ENCODE data around the gene SLC37A3. TPM values are rescaled to one million over a fixed set of nuclear protein-coding genes. Genes with fewer than 3 reads are reported as not detected.
"Not testable (repeated sequence)": the region's sequence is repeated elsewhere in the genome, so short reads cannot be mapped to it uniquely, and the experiment has no call there.

Gene SLC37A3, protein sequence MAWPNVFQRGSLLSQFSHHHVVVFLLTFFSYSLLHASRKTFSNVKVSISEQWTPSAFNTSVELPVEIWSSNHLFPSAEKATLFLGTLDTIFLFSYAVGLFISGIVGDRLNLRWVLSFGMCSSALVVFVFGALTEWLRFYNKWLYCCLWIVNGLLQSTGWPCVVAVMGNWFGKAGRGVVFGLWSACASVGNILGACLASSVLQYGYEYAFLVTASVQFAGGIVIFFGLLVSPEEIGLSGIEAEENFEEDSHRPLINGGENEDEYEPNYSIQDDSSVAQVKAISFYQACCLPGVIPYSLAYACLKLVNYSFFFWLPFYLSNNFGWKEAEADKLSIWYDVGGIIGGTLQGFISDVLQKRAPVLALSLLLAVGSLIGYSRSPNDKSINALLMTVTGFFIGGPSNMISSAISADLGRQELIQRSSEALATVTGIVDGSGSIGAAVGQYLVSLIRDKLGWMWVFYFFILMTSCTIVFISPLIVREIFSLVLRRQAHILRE
- 50.5 and 56.2 TPM in 2 replicates for total RNA-seq

DNA sequence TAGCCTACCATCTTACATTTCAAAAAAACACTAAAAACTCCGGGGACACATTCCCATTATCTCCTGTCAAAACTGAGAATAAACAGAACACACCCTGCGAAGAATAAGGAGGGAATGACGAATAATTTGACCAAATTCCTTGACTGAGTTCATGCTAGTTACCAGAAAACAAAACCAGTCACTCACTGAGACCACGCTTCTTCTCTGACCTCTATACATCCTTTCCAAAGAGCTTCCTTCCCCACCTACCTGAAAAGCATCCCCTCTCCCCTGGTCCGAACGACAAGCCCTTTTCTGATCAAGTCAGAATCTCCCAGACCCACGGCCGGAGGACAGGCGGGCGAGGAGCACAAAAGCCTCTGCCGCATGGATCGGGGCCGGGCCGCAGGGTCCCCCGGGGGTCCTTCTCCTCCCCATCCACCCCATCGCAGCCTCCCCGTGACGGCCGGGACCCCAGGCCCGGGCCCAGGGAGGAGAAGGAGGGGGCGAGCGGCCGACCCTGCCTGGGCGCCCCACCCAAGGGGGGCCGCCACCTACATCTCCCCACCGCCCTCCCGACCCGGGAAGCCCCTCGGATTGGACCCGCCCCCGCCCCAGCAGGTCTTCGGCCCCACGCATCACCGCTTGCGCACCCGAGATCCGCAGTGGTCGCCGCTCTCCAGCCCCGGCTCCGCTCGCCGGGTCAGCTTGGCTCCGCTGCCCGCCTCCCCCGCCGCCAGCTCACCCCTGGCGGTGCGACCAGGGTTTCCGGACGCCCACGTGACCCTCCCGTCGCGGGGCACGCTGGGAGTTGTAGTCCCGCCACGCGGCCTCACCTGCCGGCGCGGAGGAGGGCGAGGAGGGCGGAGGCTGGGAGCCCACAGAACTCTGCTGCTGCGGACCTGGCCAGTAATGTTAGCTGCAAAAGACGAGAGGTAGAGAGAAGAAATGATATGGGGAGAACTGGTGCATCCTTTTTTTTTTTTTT, at the start of gene SLC37A3:
TSS of gene SLC37A3 (minus strand) at position 747 of the 967 bp plus-strand sequence. CDS start 16,004 bp downstream, outside the sequence.
- DNase-seq (ENCODE audit: low read depth), result peak; percentile 41

DNA sequence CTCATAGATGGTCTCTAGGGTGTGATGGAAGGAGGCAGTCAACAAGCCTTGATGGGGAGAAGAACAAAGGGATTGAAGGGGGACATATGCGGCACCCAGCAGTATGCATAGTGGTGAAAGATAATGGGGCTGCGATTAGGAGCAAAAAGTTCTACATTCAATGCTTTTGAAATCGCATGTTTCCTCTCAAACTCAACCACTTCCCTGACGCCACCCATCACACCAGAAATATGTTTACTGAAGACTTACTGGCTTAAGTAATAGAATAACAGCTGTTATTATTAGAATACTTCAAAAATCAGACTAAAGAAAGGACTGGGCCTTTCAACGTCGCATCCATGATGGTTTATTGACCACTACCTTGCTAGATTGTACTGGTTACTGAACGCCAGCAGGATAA, 49.5 kb upstream of the SLC37A3 start:
- no peak for DNase-seq (ENCODE audit: low read depth)

DNA sequence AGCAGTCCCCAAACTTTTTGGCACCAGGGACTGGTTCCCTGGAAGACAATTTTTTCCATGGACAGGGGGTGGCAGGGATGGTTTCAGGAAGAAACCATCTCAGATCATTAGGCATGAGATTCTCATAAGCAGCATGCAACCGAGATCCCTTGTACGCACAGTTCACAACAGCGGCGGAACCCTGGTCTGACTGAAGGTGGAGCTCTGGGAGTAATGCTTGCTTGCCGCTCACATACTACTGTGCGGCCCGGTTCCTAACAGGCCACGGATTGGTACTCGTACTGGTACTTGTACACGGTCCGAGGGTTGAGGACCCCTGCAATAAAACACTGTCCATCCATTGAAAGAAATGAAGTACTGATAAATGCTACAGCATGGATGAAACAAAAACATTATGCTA, 48.1 kb upstream of the SLC37A3 start:
- DNase-seq (ENCODE audit: low read depth), result no peak

DNA sequence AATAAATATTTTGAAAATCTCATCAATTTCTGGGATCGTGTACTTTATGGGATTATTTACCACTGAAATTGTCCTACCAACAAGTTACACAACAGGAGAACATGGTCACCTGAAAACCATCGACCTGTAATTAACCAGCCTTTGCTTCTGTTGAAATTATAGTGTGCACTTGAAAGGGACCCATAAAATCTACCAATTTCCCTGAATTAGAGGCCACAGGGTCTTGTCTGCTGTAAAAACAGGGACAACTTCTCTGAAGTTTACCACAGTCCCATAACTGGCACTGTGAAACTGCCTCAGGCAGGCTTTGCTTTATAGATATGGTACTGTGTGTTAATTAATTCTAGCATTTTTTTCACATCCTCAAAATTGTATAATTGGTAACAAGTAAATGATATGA, 43.2 kb upstream of the SLC37A3 start:
- no peak for DNase-seq (ENCODE audit: low read depth)

DNA sequence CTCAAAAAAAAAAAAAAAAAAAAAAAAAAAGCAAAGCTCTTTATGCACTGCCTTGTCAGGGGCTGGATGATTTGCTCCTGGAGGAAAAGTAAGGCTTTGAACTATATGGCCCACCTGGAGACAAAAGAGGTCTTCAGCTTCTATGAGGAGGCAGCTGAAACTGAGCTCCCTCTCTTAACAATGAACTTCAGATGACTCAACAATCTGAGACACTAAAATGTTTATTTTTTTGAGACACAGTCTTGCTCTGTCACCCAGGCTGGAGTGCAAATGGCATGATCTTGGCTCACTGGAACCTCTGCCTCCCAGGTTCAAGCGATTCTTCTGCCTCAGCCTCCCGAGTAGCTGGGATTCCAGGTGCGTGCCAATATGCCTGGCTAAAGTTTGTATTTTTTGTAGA, 42.3 kb upstream of the SLC37A3 start:
- DNase-seq (ENCODE audit: low read depth), result no peak

DNA sequence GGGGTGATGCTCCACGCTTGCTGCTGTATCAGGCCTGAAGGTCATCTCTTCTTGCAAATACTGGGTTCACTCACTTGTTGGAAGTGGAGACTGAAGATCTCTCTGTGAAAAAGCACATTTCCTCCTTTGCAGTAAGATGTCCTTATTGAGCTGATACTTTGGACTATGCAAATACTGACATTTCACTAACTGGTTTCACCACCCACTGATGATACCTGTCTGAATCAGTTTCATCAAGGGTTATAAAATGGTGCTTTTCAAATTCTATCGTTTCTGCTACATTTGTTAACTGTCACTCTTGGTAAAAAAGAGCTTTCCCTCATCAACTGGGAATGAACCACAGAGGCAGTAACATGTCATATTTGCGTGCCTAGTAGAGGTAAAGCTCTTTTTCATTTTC, 41.0 kb upstream of the SLC37A3 start:
- DNase-seq (ENCODE audit: low read depth), result no peak

DNA sequence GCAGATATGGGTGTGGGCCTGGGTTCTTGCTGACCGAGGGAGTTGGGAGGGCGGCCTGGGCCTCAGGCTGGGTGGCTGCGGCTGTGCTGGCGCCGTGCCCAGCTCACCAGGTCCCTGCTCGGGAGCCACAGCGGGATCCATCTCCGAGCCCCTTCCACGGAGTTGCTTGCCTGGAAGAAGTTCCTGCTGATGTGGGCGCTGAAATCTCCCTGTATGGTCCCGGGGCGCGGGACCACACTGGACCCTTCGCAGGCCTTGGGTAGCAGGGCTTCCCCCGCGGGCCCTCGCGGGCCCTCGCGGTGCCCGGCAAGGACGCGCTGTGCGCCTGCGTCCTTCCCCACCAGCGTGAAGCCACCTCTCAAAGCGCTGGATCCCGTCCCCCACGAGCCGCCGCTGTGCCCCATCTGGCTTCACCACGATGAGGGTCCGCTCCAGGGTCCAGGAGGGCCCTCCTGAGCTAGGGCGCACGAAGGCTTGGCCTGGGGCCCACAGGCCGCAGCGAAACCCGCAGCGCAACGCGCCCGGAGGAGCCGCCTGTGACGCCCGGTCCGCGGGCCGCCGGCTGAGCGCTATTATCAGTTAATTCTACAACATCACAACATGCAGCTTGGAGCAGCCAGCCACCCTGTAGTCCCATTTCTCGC, 37.0 kb upstream of the SLC37A3 start:
- no peak for DNase-seq (ENCODE audit: low read depth)

DNA sequence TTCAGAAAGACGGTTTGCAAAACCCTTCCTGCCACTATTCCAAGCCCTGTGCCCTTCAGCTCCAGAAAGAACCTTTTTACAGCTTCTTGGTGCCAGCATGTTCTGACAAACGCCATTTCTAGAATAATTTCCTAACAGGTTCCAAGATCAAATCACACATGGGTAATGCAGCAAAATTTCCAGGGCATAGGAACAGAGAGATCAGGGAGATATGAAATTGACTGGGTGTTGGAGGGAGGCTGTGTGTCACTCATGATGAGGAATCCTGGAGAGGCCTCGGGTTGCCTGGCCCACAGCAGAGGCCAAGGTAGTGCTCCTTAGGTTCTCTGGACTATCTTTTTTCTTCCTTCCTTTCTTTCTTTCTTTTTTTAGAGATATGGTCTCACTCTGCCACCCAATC, 35.1 kb upstream of the SLC37A3 start:
- DNase-seq (ENCODE audit: low read depth), result no peak

DNA sequence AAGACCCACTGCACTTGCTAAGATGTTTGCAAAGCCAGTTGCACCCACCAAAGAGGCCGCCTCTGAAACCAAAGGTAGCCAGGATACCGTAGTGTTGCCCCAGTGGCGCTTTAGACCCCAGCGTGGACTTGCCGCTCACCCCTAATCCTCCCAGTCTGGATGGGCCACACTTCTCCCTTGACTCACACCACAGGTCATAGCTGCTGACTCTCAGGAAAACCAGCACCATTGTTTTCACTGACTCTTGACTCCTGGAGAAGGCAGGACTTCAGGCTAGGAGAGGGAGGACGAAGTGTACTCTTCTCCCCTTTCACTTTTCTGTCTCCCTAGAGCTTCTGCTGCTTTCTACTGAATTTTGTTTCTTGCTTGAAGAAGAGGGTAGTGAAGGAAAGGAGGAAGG, 27.8 kb upstream of the SLC37A3 start:
- DNase-seq (ENCODE audit: low read depth), result no peak

DNA sequence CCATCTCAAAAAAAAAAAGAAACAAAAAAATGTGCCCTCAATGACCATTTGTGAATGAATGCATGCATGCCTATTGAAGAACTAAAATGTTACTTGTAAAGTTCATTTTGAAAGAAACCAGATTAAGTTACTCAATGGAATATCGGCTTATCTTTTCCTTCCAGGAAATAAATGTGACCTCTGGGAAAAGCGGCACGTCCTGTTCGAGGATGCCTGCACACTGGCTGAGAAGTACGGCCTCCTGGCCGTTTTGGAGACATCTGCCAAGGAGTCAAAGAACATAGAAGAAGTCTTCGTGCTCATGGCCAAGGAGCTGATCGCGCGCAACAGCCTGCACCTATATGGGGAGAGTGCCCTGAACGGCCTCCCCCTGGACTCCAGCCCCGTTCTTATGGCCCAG, 27.4 kb upstream of the SLC37A3 start:
- DNase-seq (ENCODE audit: low read depth), result no peak

DNA sequence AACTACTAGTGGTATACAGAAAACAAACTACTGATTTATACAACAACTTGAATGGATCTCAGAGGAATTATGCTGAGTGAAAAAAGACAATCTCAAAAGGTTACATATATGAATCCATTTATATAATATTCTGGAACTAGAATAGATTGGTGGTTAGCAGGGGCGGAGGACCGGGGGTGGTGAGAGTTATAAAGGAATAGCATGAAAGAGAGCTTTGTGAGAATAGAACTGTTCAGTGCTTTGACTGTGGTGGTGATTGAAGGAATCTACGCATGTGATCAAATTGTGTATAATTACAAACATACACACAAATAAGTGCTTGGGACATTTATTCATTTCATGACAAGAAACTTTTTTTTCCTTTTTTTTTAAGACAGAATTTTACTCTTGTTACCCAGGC, 25.2 kb upstream of the SLC37A3 start:
- DNase-seq (ENCODE audit: low read depth), result no peak

DNA sequence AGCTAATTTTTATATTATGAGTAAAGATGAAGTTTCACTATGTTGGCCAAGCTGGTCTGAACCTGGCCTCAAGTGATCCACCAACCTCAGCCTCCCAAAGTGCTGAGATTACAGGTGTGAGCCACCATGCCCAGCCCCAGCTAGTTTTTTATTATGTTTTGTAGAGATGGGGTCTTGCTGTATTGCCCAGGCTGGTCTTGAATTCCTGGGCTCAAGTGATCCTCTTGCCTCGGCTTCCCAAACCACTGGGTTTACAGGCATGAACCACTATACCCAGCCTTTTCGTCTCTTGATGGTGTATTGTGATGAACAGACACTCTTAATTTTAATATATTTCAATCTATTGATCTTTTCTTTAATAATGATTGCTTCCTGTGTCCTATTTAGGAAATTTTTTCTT, 23.2 kb upstream of the SLC37A3 start:
- DNase-seq (ENCODE audit: low read depth), result no peak

DNA sequence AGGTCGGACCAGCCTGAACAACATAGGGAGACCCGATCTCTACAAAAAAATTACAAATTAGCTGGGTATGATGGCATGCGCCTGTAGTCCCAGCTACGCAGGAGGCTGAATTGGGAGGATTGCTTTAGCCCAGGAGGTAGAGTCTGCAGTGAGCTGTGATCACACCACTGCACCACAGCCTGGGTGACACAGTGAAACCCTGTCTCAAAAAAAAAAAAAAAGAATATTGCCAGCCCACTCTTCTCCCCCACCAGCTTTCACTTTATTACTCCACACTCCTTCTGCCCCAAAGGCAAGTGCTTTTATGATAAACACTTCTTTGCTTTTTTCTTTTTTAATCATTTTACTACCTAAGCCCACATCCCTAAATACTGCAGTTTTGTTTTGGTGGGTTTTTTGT, 20.3 kb upstream of the SLC37A3 start:
- no peak for DNase-seq (ENCODE audit: low read depth)

DNA sequence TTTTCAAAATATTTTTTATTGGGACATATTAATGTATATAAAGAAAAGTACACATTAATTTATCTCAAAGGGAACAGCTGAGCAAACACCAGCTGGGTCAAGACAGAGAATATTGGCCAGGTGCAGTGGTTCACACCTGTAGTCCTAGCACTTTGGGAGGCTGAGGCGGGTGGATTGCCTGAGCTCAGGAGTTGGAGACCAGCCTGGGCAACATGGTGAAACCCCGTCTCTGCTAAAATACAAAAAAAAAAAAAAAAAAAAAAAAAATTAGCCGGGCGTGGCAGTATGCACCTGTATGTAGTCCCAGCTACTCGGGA, 19.8 kb upstream of the SLC37A3 start:
- not testable (repeated sequence) for DNase-seq (ENCODE audit: low read depth)

DNA sequence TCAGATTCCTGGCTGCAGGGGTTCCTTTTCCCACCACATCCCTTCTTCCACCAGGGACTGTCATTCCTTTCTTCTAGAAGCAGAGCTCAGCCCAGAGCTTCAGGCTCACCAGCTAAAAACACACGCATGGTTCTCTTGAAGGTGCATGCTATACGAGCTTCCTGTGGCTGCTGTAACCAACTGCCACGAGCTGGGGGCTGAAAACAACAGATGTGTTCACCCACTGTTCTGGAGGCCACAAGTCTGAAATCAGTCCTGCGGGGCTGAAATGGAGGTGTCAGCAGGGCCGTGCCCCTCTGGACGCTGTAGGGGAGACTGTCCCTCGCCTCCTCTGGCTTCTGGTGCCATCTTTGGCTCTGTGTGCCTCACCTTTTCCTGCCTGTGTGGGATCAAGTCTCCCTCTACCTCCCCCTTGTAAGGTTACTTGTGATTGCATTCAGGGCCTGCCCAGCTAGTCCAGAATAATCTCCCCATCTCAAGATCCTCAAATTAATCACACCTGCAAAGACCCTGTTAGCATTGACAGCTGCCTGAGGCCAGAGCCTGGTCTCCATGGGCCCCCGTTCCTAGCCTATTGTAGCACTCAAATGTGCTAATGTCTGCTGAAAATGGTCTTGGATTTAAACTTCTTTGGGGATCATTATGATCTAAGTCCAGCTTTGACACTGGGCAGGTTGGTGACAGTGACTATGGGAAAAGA, 19.3 kb upstream of the SLC37A3 start:
- no peak for DNase-seq (ENCODE audit: low read depth)

DNA sequence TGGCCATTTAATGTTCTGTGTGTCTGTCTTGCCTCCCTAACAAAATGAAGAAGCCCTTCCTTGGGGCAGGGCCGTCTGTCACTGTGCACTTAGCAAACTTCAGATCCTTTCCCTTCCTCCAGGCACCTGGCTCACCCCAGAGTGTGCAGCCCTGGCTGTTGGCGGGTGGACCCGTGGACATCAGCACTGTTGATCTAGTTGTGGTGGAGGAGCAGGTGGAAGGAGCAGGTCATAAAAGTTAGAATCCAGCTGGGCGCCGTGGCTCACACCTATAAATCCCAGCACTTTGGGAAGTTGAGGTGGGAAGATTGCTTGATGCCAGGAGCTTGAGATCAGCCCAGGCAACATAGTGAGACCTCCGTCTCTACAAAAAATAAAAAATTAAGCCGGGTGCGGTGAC, 18.2 kb upstream of the SLC37A3 start:
- DNase-seq (ENCODE audit: low read depth), result no peak

DNA sequence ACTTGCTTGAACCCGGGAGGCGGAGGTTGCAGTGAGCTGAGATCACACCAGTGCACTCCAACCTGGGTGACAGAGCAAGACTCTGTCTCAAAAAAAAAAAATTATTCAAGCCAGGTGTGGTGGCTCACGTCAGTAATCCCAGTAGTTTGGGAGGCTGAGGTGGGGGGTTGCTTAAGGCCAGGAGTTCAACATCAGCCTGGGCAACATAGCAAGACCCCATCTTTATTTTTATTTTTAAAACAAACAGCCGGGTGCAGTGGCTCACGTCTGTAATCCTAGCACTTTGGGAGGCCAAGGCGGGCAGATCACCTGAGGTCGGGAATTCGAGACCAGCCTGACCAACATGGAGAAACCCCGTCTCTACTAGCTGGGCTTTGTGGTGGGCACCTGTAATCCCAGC, 17.5 kb upstream of the SLC37A3 start:
- DNase-seq (ENCODE audit: low read depth), result not testable (repeated sequence)

DNA sequence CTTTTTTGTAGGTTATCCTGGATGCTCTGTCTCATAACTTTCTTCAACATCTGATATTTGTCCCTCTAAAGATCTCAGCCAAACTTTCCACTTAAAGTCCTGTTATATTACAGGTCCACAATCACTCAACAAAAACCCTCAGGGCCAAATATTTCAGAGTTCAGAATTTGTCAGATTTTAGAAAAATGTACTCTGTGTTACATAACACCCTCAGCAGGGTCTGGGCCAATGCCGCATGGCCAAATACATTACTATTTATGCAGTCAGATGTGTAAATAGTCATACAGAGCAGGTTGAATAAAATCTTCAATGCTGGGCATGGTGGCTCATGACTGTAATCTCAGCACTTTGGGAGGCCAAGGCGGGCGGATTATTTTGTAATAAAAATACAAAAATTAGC, 17.0 kb upstream of the SLC37A3 start:
- no peak for DNase-seq (ENCODE audit: low read depth)

DNA sequence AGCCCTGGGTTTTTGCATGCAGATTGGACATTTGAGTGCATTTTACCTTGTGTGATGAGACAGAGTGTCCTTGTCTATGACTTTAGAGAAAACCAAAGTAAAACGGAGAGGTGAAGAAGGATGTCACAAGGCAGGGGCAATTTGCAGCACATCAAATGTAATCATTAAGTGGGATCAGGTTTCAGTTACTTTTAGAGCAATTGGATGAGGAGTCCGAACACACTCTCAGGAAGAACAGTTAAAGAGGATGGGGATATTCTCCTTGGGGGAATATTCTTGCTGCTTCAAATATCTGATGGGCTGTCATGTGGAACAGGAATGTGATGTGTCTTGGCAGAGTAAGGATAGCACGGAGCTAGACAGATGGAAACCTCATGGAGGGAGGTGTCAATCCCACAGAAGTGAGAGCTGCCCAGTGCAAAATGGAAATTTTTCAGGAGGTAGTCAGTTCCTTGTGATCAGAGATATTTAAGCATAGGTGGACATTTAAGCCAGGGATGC, 6.3 kb upstream of the SLC37A3 start:
- DNase-seq (ENCODE audit: low read depth), result peak; percentile 93

DNA sequence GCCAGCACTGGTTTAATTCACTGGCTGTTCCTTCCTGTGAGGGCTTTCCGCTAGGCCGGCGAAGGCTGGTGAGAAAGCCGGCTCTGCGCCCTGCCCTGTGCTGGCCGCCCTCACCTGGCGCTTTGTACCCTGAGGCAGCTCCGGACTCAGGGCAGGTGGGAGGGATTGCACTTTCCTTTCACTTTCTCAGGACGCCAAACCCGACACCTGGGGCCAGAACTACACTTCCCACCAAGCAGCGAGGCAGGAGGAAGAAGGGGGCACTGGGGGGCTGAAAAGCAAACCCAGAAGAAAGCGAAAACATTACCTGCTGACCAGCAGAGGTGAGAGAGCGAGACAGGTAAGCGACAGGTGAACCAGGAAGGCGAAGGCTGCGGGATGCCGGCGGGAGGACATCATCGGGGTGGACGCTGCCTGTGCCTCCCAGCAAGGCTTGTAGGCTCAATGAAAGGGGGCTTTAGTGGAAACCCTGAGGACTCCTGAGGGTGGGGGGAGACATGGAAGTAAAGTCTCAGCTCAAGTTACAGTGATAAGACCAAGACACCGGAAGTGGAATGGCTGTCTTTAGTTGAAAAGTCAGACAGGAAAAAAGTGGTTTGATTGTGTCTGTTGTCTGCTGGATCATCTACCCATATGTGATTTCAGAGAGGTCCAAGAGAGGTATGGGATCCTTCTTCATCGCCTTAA, 5.7 kb upstream of the SLC37A3 start, which contains the start of gene RAB19:
TSS of gene RAB19 (plus strand) at position 181 of the 687 bp plus-strand sequence. CDS start 3,589 bp downstream, outside the sequence.
- peak; percentile 19 for DNase-seq (ENCODE audit: low read depth)

All from renal cortical epithelial cell (primary cell).